Measurements from ENCODE around the gene FAM13C.

FAM13C gene

GRCh38 chr10:59323036-59323459, 39.3 kb downstream of the FAM13C start:
- TF ChIP-seq CSDC2 (CRISPR knock-in tag; IDR thresholded peaks at IDR 0.05) = no peak
- TF ChIP-seq TOX (CRISPR knock-in tag; IDR thresholded peaks at IDR 0.05; ENCODE audit: borderline replicate concordance) = no peak
- no peak for TF ChIP-seq TSHZ2 (CRISPR knock-in tag; IDR thresholded peaks at IDR 0.05)
- TF ChIP-seq ZFP3 (CRISPR knock-in tag; IDR thresholded peaks at IDR 0.05) = no peak
- no peak for TF ChIP-seq RARB (CRISPR knock-in tag; IDR thresholded peaks at IDR 0.05)
- no peak for TF ChIP-seq SNAI2 (CRISPR knock-in tag; IDR thresholded peaks at IDR 0.05)
- no peak for TF ChIP-seq BACH2 (CRISPR knock-in tag; IDR thresholded peaks at IDR 0.05; ENCODE audit: borderline replicate concordance)
- TF ChIP-seq ZNF565 (CRISPR knock-in tag; conservative IDR thresholded peaks at IDR 0.05; ENCODE audit: low read depth) = no peak
- no peak for TF ChIP-seq CSRNP3 (CRISPR knock-in tag; IDR thresholded peaks at IDR 0.05)
- no peak for TF ChIP-seq PPARA (CRISPR knock-in tag; IDR thresholded peaks at IDR 0.05; ENCODE audit: borderline replicate concordance)
- no peak for ATAC-seq

- no peak for TF ChIP-seq TCF4 (CRISPR knock-in tag; IDR thresholded peaks at IDR 0.05; ENCODE audit: borderline replicate concordance)
- no peak for TF ChIP-seq RARB (CRISPR knock-in tag; IDR thresholded peaks at IDR 0.05)
- no peak for TF ChIP-seq CSRNP3 (CRISPR knock-in tag; IDR thresholded peaks at IDR 0.05)
- TF ChIP-seq SNAI2 (CRISPR knock-in tag; IDR thresholded peaks at IDR 0.05) = no peak
- no peak for TF ChIP-seq ZNF70 (CRISPR knock-in tag; IDR thresholded peaks at IDR 0.05)
- TF ChIP-seq ZNF565 (CRISPR knock-in tag; conservative IDR thresholded peaks at IDR 0.05; ENCODE audit: low read depth) = no peak
- ATAC-seq = no peak
Observed at GRCh38 chr10:59322131-59322530, 40.2 kb downstream of the FAM13C start.

GRCh38 chr10:59320355-59320754, 42.0 kb downstream of the FAM13C start:
- ATAC-seq = no peak

GRCh38 chr10:59319854-59320253, 42.5 kb downstream of the FAM13C start:
- TF ChIP-seq ESRRG (CRISPR knock-in tag; IDR thresholded peaks at IDR 0.05) (no peak), PATZ1 (CRISPR knock-in tag; IDR thresholded peaks at IDR 0.05; ENCODE audit: borderline replicate concordance) (no peak)
- ATAC-seq = no peak

More at GRCh38 chr10:59320355-59320754, 42.0 kb downstream of the FAM13C start:
- TF ChIP-seq SNAI2 (CRISPR knock-in tag; IDR thresholded peaks at IDR 0.05) (no peak), ARNTL (CRISPR knock-in tag; IDR thresholded peaks at IDR 0.05; ENCODE audit: borderline replicate concordance, low read depth) (no peak), ZC3H10 (CRISPR knock-in tag; IDR thresholded peaks at IDR 0.05) (no peak), GLIS3 (CRISPR knock-in tag; IDR thresholded peaks at IDR 0.05) (no peak), RARB (CRISPR knock-in tag; IDR thresholded peaks at IDR 0.05) (no peak), ESRRG (CRISPR knock-in tag; IDR thresholded peaks at IDR 0.05) (no peak), PPARA (CRISPR knock-in tag; IDR thresholded peaks at IDR 0.05; ENCODE audit: borderline replicate concordance) (no peak), ISL1 (CRISPR knock-in tag; IDR thresholded peaks at IDR 0.05) (no peak)

- TF ChIP-seq ZFP3 (CRISPR knock-in tag; IDR thresholded peaks at IDR 0.05) (no peak), TOX (CRISPR knock-in tag; IDR thresholded peaks at IDR 0.05; ENCODE audit: borderline replicate concordance) (no peak), CSDC2 (CRISPR knock-in tag; IDR thresholded peaks at IDR 0.05) (no peak), BACH2 (CRISPR knock-in tag; IDR thresholded peaks at IDR 0.05; ENCODE audit: borderline replicate concordance) (no peak), POU6F1 (CRISPR knock-in tag; IDR thresholded peaks at IDR 0.05; ENCODE audit: borderline replicate concordance, low read depth) (no peak), OSR1 (CRISPR knock-in tag; IDR thresholded peaks at IDR 0.05) (no peak), TCF4 (CRISPR knock-in tag; IDR thresholded peaks at IDR 0.05; ENCODE audit: borderline replicate concordance) (no peak), PATZ1 (CRISPR knock-in tag; IDR thresholded peaks at IDR 0.05; ENCODE audit: borderline replicate concordance) (no peak)
- no peak for ATAC-seq
Observed at GRCh38 chr10:59317066-59317465, 45.3 kb downstream of the FAM13C start.
